ENCODE measurements around the gene GADD45G. TPM values are rescaled to one million over a fixed set of nuclear protein-coding genes. Genes with fewer than 3 reads are reported as not detected.

Gene GADD45G
- total RNA-seq, 4 donors from 2014 or later, result 5.5 to 13.9 (median 8.2) TPM

GRCh38 chr9:89639367-89639795, 34.6 kb downstream of the GADD45G start:
- no peak for TF ChIP-seq CTCF (IDR thresholded peaks at IDR 0.05; ENCODE audit: low read depth)

- TF ChIP-seq CTCF (IDR thresholded peaks at IDR 0.05; ENCODE audit: low read depth), result no peak
Observed at GRCh38 chr9:89639961-89640360, 35.1 kb downstream of the GADD45G start.

- TF ChIP-seq CTCF (IDR thresholded peaks at IDR 0.05; ENCODE audit: low read depth), result no peak
Observed at GRCh38 chr9:89640361-89640760, 35.5 kb downstream of the GADD45G start.

- TF ChIP-seq CTCF (IDR thresholded peaks at IDR 0.05; ENCODE audit: low read depth), result no peak
Observed at GRCh38 chr9:89640801-89641200, 36.0 kb downstream of the GADD45G start.

- no peak for TF ChIP-seq CTCF (IDR thresholded peaks at IDR 0.05; ENCODE audit: low read depth)
Observed at GRCh38 chr9:89641980-89642379, 37.2 kb downstream of the GADD45G start.

GRCh38 chr9:89642789-89643188, 38.0 kb downstream of the GADD45G start:
- no peak for TF ChIP-seq CTCF (IDR thresholded peaks at IDR 0.05; ENCODE audit: low read depth)

GRCh38 chr9:89646189-89646939, 41.6 kb downstream of the GADD45G start:
- no peak for TF ChIP-seq CTCF (IDR thresholded peaks at IDR 0.05; ENCODE audit: low read depth)

Data from subcutaneous adipose tissue (tissue), 4 donors.